WTC11 (cell line): ENCODE data around the gene SYNRG.

Source experiments
- MAX ChIP-seq: sonication (generic); formaldehyde crosslinking; IDR thresholded peaks from 2 replicates; pipeline ENCODE4 v1.8.0; 2022; ENCODE audit warnings: mild to moderate bottlenecking, missing genetic modification reagents
- NFATC4 ChIP-seq: fragments of 250-450 bp; sonication (Bioruptor Pico); IDR thresholded peaks from 2 replicates; pipeline ENCODE4 v1.9.0; 2021; ENCODE audit warnings: mild to moderate bottlenecking
- TF ChIP-seq, protein P1 (sequence below): fragments of 200-600 bp; IDR thresholded peaks from 2 replicates; pipeline ENCODE4 v1.8.0; 2022; ENCODE audit warnings: antibody characterized with exemption

DNA sequence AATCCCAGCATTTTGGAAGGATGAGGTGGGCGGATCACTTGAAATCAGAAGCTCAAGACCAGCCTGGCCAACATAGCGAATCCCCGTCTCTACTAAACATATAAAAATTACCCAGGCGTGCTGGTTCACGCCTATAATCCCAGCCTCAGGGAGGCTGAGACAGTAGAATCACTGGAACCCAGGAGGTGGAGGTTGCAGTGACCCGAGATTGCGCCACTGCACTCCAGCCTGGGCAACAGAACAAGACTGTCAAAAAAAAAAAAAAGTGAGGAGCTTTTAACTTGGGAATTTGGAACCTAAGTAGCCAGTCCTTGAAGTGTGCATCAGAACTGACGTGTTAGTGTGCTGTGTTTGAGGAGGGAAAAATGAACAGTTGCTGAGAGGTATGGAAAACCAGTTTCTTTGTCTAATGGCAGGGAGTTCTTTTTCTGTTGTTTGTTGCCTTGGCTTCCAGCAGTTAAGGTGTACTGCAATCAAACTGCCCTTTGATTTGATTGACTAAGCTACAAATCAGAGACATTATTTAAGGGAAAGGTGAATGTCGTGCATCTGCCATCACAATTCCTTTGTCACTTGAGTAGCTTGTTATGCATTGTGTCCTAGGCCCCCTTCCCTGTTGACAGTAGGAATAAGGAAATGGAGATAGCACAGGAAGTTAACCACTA lies 128.1 kb downstream of the SYNRG start:
- no peak for TF ChIP-seq MAX
- TF ChIP-seq, protein P1, sequence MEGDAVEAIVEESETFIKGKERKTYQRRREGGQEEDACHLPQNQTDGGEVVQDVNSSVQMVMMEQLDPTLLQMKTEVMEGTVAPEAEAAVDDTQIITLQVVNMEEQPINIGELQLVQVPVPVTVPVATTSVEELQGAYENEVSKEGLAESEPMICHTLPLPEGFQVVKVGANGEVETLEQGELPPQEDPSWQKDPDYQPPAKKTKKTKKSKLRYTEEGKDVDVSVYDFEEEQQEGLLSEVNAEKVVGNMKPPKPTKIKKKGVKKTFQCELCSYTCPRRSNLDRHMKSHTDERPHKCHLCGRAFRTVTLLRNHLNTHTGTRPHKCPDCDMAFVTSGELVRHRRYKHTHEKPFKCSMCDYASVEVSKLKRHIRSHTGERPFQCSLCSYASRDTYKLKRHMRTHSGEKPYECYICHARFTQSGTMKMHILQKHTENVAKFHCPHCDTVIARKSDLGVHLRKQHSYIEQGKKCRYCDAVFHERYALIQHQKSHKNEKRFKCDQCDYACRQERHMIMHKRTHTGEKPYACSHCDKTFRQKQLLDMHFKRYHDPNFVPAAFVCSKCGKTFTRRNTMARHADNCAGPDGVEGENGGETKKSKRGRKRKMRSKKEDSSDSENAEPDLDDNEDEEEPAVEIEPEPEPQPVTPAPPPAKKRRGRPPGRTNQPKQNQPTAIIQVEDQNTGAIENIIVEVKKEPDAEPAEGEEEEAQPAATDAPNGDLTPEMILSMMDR = no peak
- TF ChIP-seq NFATC4 (CRISPR knock-in tag) = no peak
